Measurements from ENCODE around the gene NOLC1.

DNA sequence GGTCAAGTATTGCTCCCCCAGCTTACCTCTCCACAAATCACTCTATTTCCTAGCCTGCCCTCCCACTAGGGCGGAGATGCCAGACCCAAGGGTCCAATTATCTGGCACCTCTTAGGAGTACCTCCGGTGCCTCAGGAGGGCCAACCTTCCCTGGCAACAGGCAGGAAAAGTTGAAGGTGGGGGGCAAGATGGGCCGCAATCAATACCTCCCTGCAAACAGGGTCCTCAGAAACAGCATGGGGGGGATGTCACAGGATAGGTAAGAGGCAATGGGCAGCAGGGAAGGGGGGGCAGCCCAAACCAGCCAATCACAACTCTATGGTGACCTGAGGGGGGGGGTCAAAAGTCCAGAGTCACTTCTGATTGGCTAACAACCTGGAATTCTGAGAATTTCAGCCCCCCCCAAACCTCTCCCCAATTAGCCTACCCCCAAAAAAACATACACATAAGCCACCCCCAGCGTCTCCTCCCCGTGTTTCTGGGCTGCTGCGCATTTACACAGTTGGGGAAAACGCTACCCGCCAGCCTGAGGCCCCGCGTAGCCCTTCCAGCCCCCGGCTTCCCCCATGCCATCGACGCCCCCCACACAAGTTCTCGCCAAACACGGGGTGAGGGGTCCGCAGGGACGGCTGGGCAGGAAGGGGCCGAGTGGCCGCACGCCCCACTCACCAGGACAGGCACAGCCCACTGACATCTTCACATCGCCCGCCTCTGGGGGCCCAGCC, 32.6 kb upstream of the NOLC1 start:
- TF ChIP-seq POLR2A (IDR thresholded peaks at IDR 0.05): no peak
- TF ChIP-seq, protein P1, sequence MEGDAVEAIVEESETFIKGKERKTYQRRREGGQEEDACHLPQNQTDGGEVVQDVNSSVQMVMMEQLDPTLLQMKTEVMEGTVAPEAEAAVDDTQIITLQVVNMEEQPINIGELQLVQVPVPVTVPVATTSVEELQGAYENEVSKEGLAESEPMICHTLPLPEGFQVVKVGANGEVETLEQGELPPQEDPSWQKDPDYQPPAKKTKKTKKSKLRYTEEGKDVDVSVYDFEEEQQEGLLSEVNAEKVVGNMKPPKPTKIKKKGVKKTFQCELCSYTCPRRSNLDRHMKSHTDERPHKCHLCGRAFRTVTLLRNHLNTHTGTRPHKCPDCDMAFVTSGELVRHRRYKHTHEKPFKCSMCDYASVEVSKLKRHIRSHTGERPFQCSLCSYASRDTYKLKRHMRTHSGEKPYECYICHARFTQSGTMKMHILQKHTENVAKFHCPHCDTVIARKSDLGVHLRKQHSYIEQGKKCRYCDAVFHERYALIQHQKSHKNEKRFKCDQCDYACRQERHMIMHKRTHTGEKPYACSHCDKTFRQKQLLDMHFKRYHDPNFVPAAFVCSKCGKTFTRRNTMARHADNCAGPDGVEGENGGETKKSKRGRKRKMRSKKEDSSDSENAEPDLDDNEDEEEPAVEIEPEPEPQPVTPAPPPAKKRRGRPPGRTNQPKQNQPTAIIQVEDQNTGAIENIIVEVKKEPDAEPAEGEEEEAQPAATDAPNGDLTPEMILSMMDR (IDR thresholded peaks at IDR 0.05): no peak

Measured in Peyer's patch (tissue), 4 donors.